ENCODE data around the gene ZBTB12. TPM values are rescaled to one million over a fixed set of nuclear protein-coding genes. Genes with fewer than 3 reads are reported as not detected.

The ZBTB12 gene
- total and polyA plus RNA-seq, 2 of the 13 experiments (the other 11 are each of a cell fraction or from before 2014, with no cell fraction given), result 4.8 to 6.0 TPM

- TF ChIP-seq ZBTB39 (CRISPR knock-in tag; IDR thresholded peaks at IDR 0.05) (no peak), AHR (CRISPR knock-in tag; IDR thresholded peaks at IDR 0.05) (peak; percentile 62), DMAP1 (CRISPR knock-in tag; IDR thresholded peaks at IDR 0.05) (peak; percentile 93; the same call in 1 of the 2 replicates), SMAD3 (CRISPR knock-in tag; IDR thresholded peaks at IDR 0.05) (peak; percentile 87; the same call in 1 of the 2 replicates), ZFY (CRISPR knock-in tag; IDR thresholded peaks at IDR 0.05) (peak; percentile 49), ZHX2 (IDR thresholded peaks at IDR 0.05; ENCODE audit: low read depth) (peak; percentile 35; the same call in 1 of the 2 replicates), ZHX2 (CRISPR knock-in tag; IDR thresholded peaks at IDR 0.05; ENCODE audit: borderline replicate concordance) (no peak), NFE2L1 (CRISPR knock-in tag; IDR thresholded peaks at IDR 0.05; ENCODE audit: borderline replicate concordance) (no peak), HNRNPH1 (optimal IDR thresholded peaks at IDR 0.05; ENCODE audit: low read depth, low read length) (peak; percentile 15), ZNF788 (CRISPR knock-in tag; IDR thresholded peaks at IDR 0.05; ENCODE audit: borderline replicate concordance) (peak; percentile 83; the same call in 1 of the 2 replicates), ZBED4 (CRISPR knock-in tag; IDR thresholded peaks at IDR 0.05; ENCODE audit: borderline replicate concordance) (peak; percentile 97), ZNF224 (CRISPR knock-in tag; IDR thresholded peaks at IDR 0.05) (no peak), ZNF512B (CRISPR knock-in tag; IDR thresholded peaks at IDR 0.05; ENCODE audit: borderline replicate concordance) (peak; percentile 75; the same call in 1 of the 2 replicates), TARDBP (CRISPR knock-in tag; IDR thresholded peaks at IDR 0.05) (peak; percentile 99)
These were observed 25.5 kb upstream of the ZBTB12 start, which contains the start of gene C2 (continued) for GRCh38 chr6:31927242-31927862.

Data from HepG2 (cell line).